ENCODE data around the gene MICAL3.

MICAL3 gene

DNA sequence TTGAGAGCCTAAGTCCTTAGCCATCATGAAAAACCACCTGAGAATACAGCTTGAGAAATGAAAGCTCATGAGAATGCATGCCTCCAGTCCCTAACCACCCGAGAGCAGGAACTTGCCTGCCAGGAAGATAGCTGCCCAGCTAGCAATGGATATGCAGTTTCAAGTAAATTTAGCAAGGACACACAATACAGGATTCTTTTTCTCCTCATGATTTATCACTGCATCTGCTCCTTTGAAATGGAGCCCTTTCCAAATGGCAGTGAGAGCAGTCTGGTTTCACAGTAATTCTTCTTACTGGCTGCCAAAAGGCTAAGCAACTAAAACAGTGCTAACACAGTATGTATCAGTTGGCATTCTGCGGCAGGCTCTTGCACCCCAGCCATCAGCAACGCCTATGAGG, 109.9 kb downstream of the MICAL3 start:
- Mint-ChIP-seq H3K36me3 (ENCODE audit: low read depth) (no peaks in the 10 kb centered on the region), H3K27ac (no peak overlapping the region), H3K4me3 (no peak overlapping the region), H3K4me1 (ENCODE audit: low read depth) (no peaks in the 10 kb centered on the region), H3K9me3 (no peaks in the 10 kb centered on the region), H3K27me3 (ENCODE audit: low read depth) (no peaks in the 10 kb centered on the region)

DNA sequence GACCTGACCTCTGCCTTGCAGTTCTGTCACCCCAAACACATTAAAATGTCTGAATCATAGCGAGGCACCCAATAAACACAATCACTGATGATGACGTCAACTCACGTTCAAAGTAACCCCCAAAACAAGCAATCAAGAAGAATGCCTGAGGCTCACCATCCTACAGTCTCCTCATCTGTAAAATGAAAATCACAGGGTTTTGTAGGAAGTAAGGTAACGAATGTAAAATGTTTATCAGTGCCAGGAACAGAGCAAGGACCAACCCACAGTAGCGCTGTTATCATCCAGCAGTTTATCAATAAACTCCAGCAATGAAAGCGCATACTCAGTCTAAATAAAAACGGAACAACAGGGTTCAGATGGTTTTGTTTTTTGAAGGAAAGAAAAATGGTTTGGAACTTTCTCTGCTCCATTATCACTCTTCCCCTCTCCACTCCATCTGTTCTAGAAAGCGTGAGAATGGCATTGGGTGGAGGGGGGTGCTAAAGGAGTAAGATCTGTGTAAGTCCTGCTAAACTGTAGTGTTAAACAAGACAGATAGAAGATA, 110.5 kb downstream of the MICAL3 start:
- H3K27me3 Mint-ChIP-seq (ENCODE audit: low read depth) = no peaks in the 10 kb centered on the region
- no peaks in the 10 kb centered on the region for H3K4me1 Mint-ChIP-seq (ENCODE audit: low read depth)
- H3K9me3 Mint-ChIP-seq = no peaks in the 10 kb centered on the region
- no peak overlapping the region for H3K4me3 Mint-ChIP-seq
- no peak overlapping the region for H3K27ac Mint-ChIP-seq
- no peaks in the 10 kb centered on the region for H3K36me3 Mint-ChIP-seq (ENCODE audit: low read depth)

- Mint-ChIP-seq H3K27me3 (ENCODE audit: low read depth) (no peaks in the 10 kb centered on the region), H3K9me3 (no peaks in the 10 kb centered on the region), H3K4me3 (no peak overlapping the region), H3K27ac (no peak overlapping the region), H3K36me3 (ENCODE audit: low read depth) (no peaks in the 10 kb centered on the region), H3K4me1 (ENCODE audit: low read depth) (no peaks in the 10 kb centered on the region)
Measured at GRCh38 chr22:17912945-17913721, 111.2 kb downstream of the MICAL3 start.

DNA sequence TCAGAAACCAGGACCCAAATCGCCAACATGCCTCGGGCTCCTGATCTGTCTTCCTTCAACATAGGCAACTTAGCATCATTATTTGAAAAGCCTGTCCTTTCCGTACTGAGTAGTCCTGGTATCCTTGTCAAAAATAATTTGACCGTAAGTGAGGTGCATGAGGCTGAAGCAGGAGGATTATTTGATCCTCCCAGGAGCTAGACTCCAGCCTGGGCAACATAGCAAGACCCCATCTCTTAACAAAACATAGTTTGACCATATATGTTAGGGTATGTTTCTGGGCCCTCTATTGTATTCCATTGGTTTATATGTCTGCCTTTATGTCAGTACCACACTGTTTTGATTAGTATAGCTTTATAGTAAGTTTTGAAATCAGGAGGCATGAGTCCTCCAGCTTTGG, 112.5 kb downstream of the MICAL3 start:
- Mint-ChIP-seq H3K4me1 (ENCODE audit: low read depth) (no peaks in the 10 kb centered on the region), H3K27me3 (ENCODE audit: low read depth) (no peaks in the 10 kb centered on the region), H3K9me3 (no peaks in the 10 kb centered on the region), H3K36me3 (ENCODE audit: low read depth) (no peaks in the 10 kb centered on the region), H3K27ac (no peak overlapping the region), H3K4me3 (no peak overlapping the region)

GRCh38 chr22:17911312-17911705, 113.1 kb downstream of the MICAL3 start:
- no peak overlapping the region for H3K27ac Mint-ChIP-seq
- no peaks in the 10 kb centered on the region for H3K27me3 Mint-ChIP-seq (ENCODE audit: low read depth)
- H3K9me3 Mint-ChIP-seq = no peaks in the 10 kb centered on the region
- no peak overlapping the region for H3K4me3 Mint-ChIP-seq
- no peaks in the 10 kb centered on the region for H3K36me3 Mint-ChIP-seq (ENCODE audit: low read depth)
- H3K4me1 Mint-ChIP-seq (ENCODE audit: low read depth) = no peaks in the 10 kb centered on the region

DNA sequence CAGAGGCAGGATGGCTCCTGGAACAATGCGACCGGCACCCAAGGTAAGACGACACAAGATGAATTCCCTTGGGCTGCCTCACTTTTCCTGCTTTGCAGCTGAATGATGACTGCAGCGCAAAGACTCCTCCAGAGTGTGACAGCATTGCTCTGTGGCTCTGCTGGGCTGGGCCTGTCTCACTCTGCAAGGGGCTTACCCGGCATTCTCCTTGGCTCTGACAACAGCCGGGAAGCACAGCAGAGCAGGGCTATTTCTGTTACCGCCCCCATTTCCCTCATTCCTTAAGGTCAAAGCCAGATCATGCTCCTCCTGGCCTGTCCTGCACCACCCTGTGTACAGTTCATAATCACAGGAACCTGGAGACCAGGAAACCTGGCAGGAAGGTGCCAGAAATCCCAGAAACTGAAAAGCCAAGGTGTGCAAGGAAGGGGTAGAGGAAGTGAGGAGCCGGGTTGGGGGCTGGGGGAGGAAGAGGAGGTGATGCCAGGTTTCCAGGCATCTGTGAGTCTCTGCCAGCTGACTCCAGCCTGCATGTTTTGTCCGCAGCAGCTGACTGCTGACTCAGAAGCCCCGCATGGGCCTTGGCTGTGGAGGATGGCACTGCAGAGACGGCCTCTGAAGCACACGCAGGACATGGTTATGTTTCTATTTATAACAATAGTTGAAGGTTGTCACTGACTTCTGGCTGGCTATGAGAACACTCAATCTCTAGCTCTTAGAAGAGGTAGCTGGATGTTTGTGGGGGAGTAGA, 113.6 kb downstream of the MICAL3 start:
- Mint-ChIP-seq H3K4me1 (ENCODE audit: low read depth) (no peaks in the 10 kb centered on the region), H3K4me3 (no peak overlapping the region), H3K36me3 (ENCODE audit: low read depth) (no peaks in the 10 kb centered on the region), H3K27me3 (ENCODE audit: low read depth) (no peaks in the 10 kb centered on the region), H3K27ac (no peak overlapping the region), H3K9me3 (no peaks in the 10 kb centered on the region)

GRCh38 chr22:17907748-17908051, 116.7 kb downstream of the MICAL3 start:
- Mint-ChIP-seq H3K36me3 (ENCODE audit: low read depth) (no peaks in the 10 kb centered on the region), H3K4me1 (ENCODE audit: low read depth) (no peaks in the 10 kb centered on the region), H3K4me3 (no peak overlapping the region), H3K27me3 (ENCODE audit: low read depth) (no peaks in the 10 kb centered on the region), H3K27ac (no peak overlapping the region), H3K9me3 (no peaks in the 10 kb centered on the region)

DNA sequence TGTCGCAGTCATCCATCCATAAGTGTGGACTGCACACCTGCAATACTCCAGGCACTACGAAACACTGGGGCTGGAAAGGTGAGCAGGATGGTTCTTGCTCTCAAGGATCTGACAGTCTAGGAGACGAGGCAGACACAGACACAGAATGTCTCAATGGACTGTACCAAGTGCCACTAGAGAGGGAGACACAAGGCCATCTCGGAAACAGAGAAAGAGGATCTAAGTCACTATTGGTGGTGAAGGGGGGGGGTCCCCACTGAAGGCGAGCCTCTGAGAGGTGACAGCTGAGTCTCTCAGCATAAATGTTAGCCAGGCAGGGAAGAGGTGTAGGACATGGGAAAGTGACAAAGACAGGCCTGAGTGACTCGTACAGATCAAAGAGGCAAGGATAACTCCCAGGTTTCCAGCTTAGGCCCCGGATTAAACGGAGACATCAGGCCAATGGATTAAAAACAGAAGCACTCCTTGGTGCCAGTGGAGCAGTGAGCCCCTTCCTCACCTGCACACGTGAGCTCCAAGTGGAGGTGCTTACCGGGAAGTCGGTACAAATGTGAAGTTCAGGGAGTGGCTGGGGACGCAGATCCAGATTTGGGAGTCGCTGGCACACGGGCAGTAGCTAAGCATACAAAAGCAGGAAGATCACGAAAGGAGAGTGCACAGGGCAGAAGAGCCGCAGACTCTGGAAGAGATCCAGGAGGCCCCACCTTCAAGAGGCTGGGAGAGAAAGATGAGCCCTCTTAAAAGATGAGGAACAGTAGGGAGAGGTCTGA, 117.2 kb downstream of the MICAL3 start:
- H3K4me3 Mint-ChIP-seq = no peak overlapping the region
- H3K4me1 Mint-ChIP-seq (ENCODE audit: low read depth) = no peaks in the 10 kb centered on the region
- H3K9me3 Mint-ChIP-seq = no peaks in the 10 kb centered on the region
- no peaks in the 10 kb centered on the region for H3K27me3 Mint-ChIP-seq (ENCODE audit: low read depth)
- H3K27ac Mint-ChIP-seq = no peak overlapping the region
- no peaks in the 10 kb centered on the region for H3K36me3 Mint-ChIP-seq (ENCODE audit: low read depth)

- Mint-ChIP-seq H3K27me3 (ENCODE audit: low read depth) (no peaks in the 10 kb centered on the region), H3K9me3 (no peaks in the 10 kb centered on the region), H3K27ac (no peak overlapping the region), H3K4me3 (no peak overlapping the region), H3K36me3 (ENCODE audit: low read depth) (no peaks in the 10 kb centered on the region), H3K4me1 (ENCODE audit: low read depth) (no peaks in the 10 kb centered on the region)
Measured at GRCh38 chr22:17905445-17905844, 118.9 kb downstream of the MICAL3 start.

DNA sequence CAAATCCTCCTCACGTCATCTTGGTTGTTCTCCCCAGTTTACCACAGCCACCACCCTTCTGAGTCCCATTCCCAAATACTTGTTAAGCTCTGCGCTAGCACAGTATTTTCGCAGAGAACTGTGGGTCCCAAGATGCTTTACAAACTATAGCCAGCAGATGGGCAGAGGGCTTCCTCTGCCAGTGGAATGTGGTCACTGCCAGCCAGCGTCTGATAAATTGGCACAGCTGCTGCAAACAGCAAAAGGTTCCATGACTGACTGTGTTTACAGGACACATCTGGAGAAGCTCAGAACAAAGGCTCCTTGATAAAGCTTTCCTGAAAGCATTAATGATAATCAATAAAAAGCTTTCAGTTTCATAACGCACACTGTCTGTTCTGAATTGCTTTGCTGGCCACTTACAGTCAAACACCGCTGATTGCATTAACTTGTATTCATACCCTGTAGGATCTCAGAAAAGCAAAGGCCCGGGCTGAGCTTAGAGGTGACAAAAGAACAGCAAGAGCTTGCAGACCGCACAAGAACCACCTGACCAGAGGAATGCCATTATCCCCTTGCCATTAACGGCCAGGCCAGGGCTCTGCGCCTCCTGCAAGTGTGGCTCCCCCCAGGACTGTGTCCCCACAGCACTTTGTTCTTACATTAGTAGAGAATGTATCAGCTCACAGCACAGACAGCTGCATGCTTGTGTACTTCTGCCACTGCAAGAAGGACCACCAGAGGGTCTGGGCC, 120.6 kb downstream of the MICAL3 start:
- no peaks in the 10 kb centered on the region for H3K9me3 Mint-ChIP-seq
- H3K27ac Mint-ChIP-seq = no peak overlapping the region
- no peak overlapping the region for H3K4me3 Mint-ChIP-seq
- peaks cover 2% of the 10 kb centered on the region for H3K36me3 Mint-ChIP-seq (ENCODE audit: low read depth)
- H3K27me3 Mint-ChIP-seq (ENCODE audit: low read depth) = no peaks in the 10 kb centered on the region
- H3K4me1 Mint-ChIP-seq (ENCODE audit: low read depth) = no peaks in the 10 kb centered on the region

DNA sequence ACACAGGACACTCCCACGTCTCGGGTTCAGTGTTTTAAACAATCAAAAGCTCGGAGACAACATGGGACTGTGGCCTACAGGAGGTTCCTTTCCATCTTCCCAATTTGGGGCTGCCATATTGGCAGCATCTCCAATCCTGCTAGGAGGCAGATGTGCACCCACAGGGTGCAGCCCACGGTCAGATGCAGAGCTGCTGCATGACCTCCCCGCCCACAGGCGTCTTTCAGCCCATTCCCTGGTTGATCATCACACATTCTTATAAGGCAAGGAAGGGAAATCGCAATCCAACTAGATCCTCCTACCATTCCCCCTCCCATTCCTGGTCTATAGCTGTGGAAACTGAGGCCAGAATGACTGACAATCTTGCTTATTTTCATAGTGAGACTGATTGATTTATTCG, 121.4 kb downstream of the MICAL3 start:
- Mint-ChIP-seq H3K36me3 (ENCODE audit: low read depth) (peaks cover 2% of the 10 kb centered on the region), H3K27me3 (ENCODE audit: low read depth) (no peaks in the 10 kb centered on the region), H3K9me3 (no peaks in the 10 kb centered on the region), H3K4me3 (no peak overlapping the region), H3K4me1 (ENCODE audit: low read depth) (no peaks in the 10 kb centered on the region), H3K27ac (no peak overlapping the region)

DNA sequence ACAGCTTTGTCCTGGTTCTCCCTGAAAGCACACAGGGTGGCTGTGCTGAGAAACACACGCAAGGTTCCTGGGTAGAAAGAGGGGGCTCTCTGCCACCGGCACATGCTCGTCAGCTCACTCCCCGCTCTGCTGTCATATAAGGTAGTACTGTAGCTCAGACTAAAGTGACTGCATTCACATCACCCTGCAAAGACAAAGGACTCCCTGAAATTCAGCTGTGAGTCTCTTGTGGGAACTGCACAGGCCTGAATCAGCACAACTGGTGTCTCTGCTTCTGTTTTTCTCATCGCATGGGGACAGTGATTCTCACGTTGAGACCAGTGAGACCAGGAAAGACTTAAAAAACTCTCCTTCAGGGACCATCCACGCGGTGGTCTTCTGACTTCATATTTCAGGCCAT, 126.0 kb downstream of the MICAL3 start:
- peaks cover 12% of the 10 kb centered on the region for H3K36me3 Mint-ChIP-seq (ENCODE audit: low read depth)
- H3K9me3 Mint-ChIP-seq = no peaks in the 10 kb centered on the region
- no peaks in the 10 kb centered on the region for H3K4me1 Mint-ChIP-seq (ENCODE audit: low read depth)
- no peak overlapping the region for H3K4me3 Mint-ChIP-seq
- no peaks in the 10 kb centered on the region for H3K27me3 Mint-ChIP-seq (ENCODE audit: low read depth)
- H3K27ac Mint-ChIP-seq = no peak overlapping the region

DNA sequence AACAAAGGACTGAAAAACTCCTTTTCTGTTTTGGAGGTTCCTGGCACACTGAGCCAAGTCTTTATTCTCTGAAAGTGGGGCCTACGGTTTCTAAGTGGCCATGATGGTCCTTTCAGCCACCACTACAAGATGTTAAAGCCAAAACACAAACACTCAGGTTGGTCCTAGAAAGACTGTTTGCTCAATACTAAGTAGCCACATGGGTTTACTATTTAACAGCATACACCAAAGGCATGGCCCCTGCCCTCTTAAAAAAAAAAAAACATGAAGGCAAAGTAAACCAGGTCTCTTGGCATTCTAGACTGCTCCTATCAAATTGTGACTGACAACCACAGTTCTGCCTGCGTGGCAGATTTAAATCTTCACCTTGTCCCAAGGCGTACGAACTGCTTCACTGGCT, 126.5 kb downstream of the MICAL3 start:
- Mint-ChIP-seq H3K36me3 (ENCODE audit: low read depth) (peaks cover 13% of the 10 kb centered on the region), H3K27ac (no peak overlapping the region), H3K4me1 (ENCODE audit: low read depth) (no peaks in the 10 kb centered on the region), H3K4me3 (no peak overlapping the region), H3K9me3 (no peaks in the 10 kb centered on the region), H3K27me3 (ENCODE audit: low read depth) (no peaks in the 10 kb centered on the region)

DNA sequence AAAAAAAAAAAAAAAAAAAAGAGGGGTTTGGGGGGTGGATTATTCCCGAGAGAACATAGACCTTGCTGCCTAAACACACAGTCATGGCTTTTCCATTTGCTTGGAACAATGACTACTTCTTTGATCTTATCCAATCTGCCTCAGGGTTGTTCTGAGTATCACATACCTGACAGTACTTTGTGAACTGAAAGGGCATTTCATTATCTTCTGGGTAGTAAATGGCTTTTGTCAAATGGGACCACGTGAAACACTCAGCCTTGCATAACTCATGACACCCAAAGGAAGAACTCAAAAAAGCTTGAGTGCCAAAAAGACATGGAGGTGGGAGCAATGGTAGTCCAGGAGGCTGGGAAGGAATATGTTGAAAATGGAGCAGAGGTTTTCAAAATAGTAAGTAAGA, 126.9 kb downstream of the MICAL3 start:
- peaks cover 13% of the 10 kb centered on the region for H3K36me3 Mint-ChIP-seq (ENCODE audit: low read depth)

More for the DNA sequence above, 126.9 kb downstream of the MICAL3 start:
- H3K9me3 Mint-ChIP-seq = no peaks in the 10 kb centered on the region
- no peak overlapping the region for H3K4me3 Mint-ChIP-seq
- no peaks in the 10 kb centered on the region for H3K27me3 Mint-ChIP-seq (ENCODE audit: low read depth)
- H3K27ac Mint-ChIP-seq = no peak overlapping the region
- no peaks in the 10 kb centered on the region for H3K4me1 Mint-ChIP-seq (ENCODE audit: low read depth)
